Measurements from ENCODE around the gene ASTN2. TPM values are rescaled to one million over a fixed set of nuclear protein-coding genes. Genes with fewer than 3 reads are reported as not detected.

The ASTN2 gene
- total RNA-seq, 2 donors from 2014 or later: 3.1 to 4.9 TPM

DNA sequence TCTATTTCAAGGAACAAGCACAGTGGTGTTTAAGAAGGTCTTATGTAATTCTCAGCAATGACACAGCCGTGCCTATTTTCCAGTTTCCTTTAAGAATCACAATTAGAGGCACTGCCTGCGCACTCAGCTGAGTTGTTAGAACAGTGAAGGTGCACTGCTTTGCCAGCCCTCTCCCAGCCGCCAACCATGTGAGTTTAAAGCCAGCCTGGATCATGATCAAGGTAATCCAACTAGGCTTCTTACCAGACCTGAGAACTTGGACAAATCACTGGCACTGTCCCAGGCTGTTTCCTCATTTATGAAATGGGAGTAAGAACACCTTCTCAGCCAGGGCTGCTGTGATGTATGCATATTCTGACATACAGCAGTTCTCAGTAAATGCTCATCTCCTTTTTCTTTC lies 99.6 kb downstream of the ASTN2 start:
- no peak for ATAC-seq
- DNase-seq: no peak
- intact Hi-C loops (cut with DNase I, micrococcal nuclease): no loop called here

DNA sequence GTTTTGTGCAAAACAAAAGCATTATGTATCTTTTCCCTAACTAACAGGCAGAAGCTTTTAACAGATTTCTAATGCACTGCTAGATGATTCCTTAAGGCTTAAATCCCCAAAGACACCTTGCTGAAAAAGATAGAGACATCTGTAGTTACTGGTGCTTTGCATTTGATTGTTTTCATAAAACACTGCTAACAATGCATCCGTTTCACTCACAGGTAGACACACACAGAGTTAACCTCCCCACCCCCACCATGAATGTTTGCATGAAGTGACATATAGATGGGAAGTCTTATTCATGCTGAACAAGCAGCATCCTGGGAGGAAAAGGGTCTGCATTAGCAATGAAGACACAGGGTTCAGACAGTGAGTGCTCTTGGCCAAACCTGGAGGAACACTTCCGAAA lies 100.9 kb downstream of the ASTN2 start:
- no peak for DNase-seq
- intact Hi-C loops (cut with DNase I, micrococcal nuclease): no loop called here
- no peak for ATAC-seq

DNA sequence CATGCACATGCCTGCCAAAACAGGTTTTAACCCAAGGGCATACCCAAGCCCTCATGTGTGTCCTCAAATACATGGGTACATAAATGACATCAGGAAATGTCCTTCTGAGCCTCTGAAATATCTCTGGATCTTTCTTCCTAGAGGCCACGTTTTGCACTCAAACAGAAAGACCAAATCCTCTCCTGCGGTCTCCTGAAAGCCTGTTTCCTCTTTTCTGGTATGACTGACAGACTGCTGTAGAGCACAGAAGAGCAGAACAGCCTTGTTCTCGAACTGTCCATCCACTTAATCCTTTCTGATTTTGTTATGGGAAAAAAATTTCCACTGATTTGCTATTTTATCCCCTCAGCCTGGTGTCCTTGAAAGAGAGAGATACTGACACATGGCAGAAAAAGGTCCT lies 107.2 kb downstream of the ASTN2 start:
- intact Hi-C loops (cut with DNase I, micrococcal nuclease): no loop called here
- no peak for DNase-seq
- no peak for ATAC-seq

DNA sequence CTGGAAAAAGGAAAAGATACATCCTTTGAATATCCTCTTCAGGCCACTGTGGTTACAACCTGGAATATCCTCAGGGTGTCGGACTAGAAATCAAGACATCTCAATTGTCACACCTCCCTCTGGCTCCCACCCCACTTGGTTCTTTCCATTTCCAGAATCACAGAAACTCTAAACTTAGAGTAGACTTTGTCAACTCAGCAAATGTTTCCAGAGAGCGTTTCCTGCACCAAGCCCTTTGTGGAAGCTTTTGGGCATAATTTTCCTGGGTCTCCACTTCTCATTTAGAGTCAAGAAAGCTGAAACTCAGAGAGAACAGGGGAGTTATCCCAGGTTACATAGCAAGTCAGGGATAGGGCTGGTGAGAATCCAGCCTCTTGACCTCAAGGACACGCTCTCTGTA lies 108.8 kb downstream of the ASTN2 start:
- no peak for ATAC-seq
- no peak for DNase-seq
- intact Hi-C loops (cut with DNase I, micrococcal nuclease): no loop called here

DNA sequence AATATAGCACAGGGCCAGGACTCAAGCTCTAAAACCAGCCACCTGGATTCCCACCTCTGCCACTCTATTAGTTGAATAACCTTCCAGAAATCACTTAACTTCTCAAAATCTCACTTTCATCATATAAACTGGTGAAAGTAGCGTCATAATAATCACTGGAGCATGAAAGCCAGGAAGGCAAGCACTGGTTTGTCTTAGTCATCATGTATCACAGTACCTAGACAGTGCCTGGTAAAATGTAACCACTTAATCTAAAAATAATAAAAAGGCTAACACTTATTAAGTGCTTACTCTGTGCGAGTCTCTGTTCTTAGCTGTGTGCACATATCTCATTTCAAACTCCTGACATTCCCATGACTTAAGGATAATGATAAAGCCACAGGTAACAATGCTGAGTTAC lies 109.4 kb downstream of the ASTN2 start:
- intact Hi-C loops (cut with DNase I, micrococcal nuclease): no loop called here
- DNase-seq: no peak
- ATAC-seq: no peak

DNA sequence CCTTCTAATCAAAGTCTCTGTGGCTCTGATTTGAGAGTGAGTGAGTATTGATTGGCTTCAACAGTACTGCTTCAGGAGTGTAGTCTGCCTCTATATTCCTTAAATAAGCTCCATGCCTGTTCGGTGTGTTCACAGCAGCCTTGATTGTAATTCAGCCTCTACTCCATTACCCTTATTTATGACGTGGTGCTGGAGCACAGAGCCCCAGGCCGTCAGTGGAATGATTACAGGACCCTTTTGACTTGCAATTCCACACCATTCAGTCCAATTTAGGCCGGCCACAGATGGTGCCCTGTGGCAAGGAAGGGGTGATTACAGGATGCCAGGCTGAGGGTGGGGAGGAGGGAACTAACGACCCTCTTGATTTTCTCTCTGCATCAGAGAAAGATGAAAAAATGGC lies 110.3 kb downstream of the ASTN2 start:
- ATAC-seq (no peak), DNase-seq (no peak)
- intact Hi-C loops (cut with DNase I, micrococcal nuclease): no loop called here

DNA sequence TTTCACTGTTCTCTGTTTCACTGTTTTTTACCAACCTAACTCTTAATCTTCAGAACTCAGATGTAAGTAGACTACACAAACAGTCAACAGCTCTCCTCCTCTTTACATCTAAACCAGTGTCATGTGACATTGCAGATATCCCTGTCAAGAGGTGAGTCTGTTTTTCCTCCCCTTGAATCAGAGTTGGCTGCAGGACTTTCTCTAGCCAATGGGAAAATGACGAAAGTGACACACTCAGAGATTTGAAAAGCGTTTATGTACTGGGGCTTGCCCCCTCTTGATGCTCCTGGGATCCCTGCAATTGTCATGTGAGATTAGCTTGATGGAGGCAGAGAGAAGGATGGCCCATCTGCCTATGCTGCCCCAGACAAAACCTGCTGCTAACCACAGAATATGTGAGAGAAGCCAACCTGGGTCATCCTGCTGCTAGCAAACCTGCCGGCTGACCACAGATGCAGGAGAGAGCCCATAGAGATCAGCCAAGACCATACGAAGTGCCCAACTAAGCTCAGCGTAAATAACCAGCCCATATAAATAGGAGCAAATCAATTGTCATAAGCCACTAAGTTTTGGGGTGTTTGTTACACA lies 111.1 kb downstream of the ASTN2 start:
- intact Hi-C loops (cut with DNase I, micrococcal nuclease): no loop called here
- no peak for ATAC-seq

DNA sequence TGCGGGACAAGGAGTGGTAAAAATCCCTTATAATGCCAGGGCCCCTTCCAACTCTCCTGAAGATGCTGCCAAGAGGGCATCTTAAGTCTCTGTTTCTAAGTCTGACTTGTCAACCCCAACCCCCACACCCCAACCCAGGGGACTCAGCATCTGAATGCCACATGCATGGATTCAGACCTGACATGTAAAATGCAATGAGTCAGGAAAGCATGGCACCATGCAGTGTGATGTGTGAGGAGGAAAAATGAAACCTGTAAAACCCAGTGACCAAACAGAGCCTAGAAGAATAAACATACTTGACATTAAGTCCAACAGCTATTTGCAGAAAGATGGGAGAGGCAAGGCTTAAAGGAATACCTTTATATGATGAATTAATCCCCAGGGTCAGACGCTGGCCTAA lies 112.4 kb downstream of the ASTN2 start:
- ATAC-seq (no peak), DNase-seq (no peak)
- intact Hi-C loops (cut with DNase I, micrococcal nuclease): no loop called here

More for the DNA sequence above, 111.1 kb downstream of the ASTN2 start:
- no peak for DNase-seq

DNA sequence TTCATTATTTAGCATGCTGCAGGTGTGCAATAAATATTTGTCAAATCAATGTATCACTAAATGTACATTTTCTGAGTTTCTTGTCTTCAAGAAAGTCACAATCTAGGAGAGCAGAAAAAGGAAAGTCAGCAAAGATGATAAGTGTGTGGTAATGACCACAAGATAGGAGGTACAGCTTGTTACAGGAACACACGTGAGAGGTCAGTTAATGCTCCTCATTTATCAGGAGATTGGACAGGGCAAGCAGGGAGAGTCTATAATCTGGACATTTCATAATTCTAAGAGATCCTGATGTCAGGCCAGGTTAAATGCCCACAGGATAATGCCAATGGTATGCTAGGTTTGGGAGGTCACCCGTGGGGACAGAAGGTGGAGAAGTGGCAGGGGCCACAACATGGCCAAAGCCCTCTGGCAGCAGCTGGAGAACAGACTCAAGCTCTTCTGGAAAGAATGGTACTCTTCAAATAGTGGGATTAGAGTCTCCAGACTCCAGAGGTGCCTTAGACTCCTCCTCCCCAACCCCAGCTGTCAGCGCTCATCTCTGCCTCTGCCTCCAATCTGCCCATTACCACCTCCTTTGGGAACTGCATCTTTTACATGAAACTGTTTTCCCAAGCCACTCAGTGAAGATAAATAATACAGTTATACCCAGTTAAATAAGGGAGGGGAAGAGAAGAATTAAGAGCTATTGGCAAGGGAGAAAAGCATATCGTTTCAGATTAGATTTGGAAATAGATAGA lies 114.3 kb downstream of the ASTN2 start:
- DNase-seq (no peak), ATAC-seq (no peak)
- intact Hi-C loops (cut with DNase I, micrococcal nuclease): no loop called here

DNA sequence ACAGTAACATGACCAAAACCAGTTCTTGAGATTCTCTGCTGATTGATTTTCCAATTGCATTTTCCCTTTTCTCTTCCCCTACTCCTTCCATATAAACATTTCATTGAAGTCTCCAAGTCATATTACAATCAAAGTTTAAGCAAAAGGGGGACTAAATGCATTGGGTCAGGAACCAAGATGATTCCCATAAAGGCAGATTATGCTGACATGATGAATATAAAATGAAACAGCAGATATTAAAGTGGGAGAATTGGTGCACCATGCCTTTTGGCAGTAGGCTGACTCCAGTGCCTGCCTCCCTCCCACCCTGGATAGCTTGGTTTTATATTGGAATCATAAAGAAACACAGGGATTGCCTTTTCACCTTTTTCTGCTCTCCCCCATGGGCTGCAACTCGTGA lies 118.4 kb downstream of the ASTN2 start:
- DNase-seq (no peak), ATAC-seq (no peak)
- intact Hi-C loops (cut with DNase I, micrococcal nuclease): no loop called here

DNA sequence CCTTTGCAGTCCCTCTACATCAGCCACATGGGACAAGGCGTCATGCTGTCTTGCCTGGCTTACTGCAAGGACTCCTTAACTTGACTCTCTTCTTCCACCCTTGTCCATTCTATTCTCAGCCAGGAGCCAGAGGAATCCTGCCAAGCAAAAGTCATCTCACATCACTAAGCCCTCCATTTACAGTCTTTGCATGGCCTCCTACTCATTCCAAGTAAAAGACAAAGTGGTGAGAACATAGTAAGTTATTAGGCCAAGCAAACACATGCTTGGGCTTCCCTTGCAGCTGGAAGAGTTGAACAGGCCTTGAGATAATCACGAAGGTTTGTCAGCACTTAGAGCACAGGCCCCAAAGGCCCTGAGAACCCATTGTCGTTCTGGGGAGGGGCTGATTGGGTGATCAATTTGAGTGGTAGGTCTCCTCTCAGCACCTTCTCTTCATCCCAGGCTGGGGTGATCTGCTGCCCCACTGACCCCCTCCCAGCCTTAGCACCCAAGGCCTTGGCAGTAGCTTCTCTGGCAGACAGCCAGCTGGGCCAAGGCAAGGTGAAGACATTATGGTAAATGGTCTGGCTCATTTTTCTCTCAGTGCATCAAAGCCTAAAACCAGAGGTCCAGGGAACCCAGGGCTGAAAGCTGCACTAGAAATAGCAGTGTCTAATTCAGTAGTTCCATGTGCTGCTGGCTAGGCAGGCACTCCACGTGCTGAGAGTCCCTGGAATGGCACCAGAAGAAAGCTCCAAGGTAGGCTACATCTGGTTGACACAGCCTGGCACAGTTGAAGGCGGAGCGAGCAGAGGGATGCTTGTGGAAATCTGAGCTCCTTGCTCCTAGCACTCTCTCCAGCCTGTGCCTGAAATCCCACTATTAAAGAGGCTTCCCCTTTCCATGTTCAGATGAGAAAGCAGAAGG lies 121.4 kb downstream of the ASTN2 start:
- intact Hi-C loops (cut with DNase I, micrococcal nuclease): no loop called here
- DNase-seq (no peak), ATAC-seq (no peak)

DNA sequence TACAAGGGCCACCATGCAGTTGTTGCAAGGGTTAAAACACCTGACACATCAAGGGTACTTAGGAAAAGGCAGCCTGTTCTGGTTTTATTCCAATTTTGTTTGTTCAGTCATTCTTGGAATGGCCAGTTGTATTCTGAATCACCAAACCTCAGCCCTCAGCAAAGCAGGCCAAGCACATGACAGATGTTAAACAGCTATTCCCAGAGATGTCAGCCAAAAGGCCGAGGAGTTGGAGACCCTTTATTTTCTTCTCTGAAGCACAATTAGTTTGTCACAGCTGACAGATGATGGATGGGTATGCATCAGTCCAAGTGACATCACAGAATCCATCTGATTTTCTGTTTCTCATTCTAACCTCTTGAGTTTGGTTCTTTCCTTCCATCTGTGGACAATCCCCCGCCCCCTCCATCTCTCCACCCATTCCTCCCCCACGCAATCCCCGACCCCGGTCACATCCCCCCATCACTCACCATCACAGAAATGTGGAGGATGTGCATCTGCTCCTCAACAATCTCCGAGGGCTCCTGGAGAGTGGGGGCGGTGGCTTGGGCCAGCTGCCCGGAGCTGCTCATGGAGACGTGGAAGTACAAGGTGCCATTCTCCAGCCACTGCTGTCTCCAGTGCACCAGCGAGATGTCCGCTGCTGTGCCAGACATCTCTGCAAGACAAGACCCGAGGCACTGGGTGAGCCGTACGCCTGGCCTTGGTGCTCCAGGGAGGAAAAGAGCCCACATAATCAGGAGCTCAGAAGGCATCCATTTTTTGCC lies 123.8 kb downstream of the ASTN2 start:
- DNase-seq (no peak), ATAC-seq (no peak)
- intact Hi-C loops (cut with DNase I, micrococcal nuclease): no loop called here

DNA sequence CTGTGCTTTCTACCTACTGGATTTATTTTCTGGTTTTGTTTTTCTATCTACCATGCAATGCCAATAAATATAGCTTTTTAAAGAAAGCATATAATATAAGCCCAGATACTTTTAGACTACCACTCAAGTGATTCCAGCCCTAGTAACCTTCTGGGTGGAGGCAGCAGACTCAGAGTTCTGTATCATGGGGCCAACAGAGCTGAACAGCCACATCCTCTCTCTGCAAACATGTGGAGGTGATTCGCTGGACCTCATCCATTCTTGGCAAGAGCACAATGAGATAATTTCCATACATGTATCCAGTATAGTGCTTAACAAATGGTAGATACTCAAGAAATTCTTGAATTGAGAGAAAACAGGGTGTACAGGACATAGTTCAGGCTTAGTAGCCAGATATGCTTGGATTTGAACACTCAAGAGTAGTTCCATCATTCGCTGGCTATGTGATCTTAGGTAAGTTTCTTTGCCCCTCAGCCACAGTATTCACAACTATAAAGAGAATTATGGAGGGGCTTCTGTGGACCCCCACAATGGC lies 124.5 kb downstream of the ASTN2 start:
- ATAC-seq: no peak
- intact Hi-C loops (cut with DNase I, micrococcal nuclease): no loop called here
- no peak for DNase-seq

DNA sequence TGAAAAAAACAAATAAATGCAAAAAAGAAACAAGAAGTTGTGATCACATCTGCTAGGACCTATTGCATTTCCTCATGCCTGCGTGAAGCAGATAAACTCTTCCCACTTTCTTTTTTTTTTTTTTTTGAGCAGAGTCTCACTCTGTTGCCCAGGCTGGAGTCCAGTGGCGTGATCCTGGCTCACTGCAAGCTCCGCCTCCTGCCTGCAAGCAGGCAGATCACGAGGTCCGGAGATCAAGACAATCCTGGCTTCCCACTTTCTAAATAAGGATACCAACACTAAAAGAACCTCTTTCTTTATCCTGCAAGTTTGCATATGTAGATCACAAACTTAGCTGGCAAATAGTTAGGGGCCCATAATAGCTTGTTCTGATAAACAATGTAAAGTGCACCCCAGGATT lies 128.6 kb downstream of the ASTN2 start:
- peak in 1 of 2 donors; percentile 6 for DNase-seq

DNA sequence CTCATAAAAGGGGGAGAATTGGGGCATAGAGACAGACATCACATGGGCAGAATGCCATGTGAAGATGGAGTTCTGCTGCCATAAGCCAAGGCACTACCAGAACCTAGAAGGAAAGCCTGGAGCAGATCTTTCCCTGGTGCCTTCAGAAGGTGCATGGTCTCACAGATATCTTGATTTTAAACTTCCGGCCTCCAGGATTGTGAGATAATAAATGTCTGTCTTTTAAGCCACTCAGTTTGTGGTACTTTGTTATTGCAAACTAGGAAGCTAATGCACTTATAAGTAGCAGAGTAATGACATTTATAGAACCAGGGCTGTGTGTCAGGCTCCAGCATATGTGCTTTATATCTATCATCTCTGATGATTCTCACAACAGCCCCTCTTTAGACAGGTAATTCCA lies 130.4 kb downstream of the ASTN2 start:
- ATAC-seq (no peak), DNase-seq (no peak)
- intact Hi-C loops (cut with DNase I, micrococcal nuclease): no loop called here

More for the DNA sequence above, 128.6 kb downstream of the ASTN2 start:
- intact Hi-C loops (cut with DNase I, micrococcal nuclease): no loop called here
- ATAC-seq: peak; percentile 48

DNA sequence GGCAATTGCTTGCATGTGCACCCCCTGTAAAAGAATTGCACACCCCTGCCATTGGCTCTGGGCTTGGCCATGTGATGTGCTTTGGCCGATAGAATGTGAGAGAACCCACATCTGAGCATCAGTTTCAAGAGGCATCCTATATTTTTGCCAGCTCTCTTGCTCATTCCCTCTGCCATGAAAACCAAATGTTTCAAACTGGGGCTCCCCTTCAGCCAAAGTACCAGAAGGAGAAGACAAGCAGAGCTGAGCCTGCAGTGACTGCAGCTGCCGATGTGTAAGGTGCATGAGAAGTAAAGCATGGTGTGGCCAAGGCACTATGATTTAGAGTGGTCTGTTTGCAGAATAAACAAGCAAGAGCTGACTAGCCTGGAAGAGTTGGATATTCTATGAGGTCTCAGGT lies 132.3 kb downstream of the ASTN2 start:
- no peak for ATAC-seq
- DNase-seq: no peak
- intact Hi-C loops (cut with DNase I, micrococcal nuclease): no loop called here

DNA sequence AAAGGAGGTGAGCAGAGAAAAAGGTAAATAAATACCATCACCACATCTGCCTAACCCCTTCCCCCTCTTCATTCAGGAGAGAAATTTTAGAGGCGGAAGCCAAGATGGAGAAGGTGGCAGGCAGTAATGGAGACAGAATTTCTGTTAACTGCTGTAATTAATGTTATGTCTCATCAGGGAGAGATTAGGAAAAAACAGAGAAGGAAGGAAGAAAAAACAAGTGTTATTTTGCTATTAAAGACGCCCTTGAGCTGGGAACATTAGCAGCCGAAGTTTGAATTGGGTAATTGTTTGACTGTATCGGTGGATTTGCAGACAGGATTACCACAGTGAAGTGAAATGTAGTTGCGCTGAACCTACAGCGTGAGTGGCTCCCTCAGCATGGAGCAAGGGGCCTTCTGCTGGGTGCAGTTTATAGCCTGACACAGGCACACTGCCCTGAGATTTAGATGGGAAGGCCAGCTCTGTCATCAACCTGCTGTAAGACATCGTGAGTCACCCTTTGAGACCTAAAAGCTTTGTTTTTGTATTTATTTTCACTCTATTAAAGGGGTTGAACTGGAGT lies 136.3 kb downstream of the ASTN2 start:
- no peak for DNase-seq
- ATAC-seq: no peak
- intact Hi-C loops (cut with DNase I, micrococcal nuclease): no loop called here

DNA sequence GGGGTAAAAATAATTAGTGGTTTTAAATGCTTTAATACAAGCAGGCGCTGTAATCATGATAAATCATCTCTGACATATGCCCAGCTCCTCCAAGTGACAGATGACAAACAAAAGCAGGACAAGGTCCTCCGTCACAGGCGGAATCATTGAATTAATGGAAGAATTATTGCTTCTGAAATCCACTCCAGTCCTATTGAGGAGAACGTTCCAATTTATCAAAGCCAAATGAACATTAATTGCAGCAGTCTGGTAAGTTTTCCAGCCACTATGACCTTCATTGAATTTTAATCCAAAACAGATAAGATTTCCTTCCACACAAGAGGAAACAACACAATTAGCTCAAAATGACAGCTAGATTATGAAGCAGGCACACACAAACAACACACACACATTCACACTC lies 136.8 kb downstream of the ASTN2 start:
- intact Hi-C loops (cut with DNase I, micrococcal nuclease): no loop called here
- DNase-seq (no peak), ATAC-seq (no peak)

DNA sequence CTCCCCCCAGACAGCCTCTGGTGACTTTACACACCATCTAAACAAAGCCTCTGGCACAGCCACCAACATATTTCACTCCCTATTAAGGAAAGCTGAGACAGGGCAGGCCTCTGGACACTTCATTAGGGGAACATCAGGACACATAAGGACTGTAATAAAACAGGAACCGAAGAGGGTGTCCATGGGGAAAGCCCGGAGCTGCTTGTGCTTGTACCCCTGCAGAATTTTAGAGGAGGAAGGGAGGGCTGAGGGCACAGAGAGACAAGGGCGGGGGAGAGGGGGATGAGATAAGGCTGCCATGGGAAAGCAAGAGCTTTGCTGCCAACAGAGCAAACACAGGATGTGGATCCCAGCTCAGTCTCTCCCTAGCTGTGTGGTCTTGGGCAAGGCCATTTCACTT lies 138.4 kb downstream of the ASTN2 start:
- DNase-seq (no peak), ATAC-seq (no peak)
- intact Hi-C loops (cut with DNase I, micrococcal nuclease): no loop called here
